GM12872 (cell line): Measurements from ENCODE around the gene FBXO31.

Experiments used
- CTCF ChIP-seq: IDR thresholded peaks from 3 replicates; pipeline ENCODE4 v1.5.1; 2011; ENCODE audit warnings: low read depth, mild to moderate bottlenecking, low read length, moderate library complexity; ENCODE audit not compliant: insufficient read depth

The FBXO31 gene

DNA sequence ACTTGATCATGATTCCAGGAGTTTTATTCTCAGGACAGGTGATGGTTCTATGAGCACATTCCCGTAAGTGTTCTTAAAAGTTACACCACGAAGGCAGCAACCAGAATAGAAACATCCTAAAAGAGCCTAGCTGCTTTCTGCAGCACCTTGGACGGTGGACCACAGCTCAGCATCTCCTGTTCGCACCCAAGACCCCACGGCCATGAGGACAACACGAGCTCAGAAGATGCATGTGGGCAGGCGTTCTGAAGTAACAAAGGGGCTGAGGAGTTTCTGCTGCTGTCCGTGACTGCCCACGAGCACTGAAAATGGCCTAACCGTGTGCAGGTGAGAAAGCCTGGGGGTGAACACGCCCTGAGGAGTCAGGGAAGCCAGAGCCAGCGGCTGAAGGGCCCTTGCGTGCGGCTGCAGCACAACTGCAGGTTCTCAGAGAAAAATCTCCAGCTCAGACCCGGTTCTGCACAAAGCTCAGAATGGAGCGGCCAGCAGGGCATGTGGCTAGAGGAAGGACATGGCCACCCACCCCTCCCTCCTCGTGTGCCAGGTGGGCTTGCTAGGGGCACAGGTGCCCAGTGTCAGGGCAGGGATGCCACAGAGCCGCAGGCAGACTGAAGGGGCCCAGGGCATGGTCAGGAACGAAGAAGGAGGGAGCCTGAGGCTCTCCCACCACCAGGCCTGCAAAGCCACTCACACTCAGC lies 55.6 kb downstream of the FBXO31 start:
- TF ChIP-seq CTCF, result no peak

DNA sequence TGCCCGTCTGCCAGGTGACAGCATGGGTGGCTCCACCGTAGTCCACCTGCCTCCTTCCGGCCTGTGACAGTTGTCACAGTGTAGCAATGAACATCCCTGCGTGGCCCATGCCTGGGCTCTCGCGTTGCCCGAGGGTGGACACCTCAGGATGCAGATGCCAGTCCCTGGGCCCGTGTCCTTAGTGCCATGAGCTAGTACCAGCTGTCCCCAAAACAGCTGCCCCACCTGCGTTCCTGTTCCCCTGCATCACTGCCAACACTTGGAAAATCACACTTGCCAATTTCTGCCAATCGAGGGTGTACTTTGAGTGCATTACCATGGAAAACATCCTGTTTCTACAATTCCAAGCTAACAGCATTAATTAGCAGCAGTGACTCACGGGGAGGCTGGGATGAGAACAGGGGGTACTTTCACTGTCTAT lies 57.4 kb downstream of the FBXO31 start:
- no peak for TF ChIP-seq CTCF

DNA sequence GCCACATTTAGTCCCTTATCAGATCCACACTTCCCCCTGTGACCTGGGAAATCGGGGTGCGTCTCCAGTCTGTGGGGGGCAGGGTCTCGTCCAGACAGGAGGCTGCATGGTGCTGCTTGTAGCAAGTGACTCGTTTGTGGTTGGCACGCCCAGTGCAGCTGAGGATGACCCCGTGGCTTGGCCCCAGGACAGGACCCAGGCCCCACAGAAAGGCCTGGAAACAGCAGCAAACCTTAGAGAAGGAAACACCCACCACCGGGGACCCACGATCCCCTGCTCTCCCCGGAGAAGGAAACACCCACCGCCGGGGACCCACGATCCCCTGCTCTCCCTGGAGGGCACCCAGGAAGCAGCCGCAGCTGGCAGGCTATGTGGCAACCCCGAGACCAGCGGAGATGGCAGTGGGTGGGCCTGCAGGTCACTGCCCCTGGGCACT lies 58.1 kb downstream of the FBXO31 start:
- no peak for TF ChIP-seq CTCF

DNA sequence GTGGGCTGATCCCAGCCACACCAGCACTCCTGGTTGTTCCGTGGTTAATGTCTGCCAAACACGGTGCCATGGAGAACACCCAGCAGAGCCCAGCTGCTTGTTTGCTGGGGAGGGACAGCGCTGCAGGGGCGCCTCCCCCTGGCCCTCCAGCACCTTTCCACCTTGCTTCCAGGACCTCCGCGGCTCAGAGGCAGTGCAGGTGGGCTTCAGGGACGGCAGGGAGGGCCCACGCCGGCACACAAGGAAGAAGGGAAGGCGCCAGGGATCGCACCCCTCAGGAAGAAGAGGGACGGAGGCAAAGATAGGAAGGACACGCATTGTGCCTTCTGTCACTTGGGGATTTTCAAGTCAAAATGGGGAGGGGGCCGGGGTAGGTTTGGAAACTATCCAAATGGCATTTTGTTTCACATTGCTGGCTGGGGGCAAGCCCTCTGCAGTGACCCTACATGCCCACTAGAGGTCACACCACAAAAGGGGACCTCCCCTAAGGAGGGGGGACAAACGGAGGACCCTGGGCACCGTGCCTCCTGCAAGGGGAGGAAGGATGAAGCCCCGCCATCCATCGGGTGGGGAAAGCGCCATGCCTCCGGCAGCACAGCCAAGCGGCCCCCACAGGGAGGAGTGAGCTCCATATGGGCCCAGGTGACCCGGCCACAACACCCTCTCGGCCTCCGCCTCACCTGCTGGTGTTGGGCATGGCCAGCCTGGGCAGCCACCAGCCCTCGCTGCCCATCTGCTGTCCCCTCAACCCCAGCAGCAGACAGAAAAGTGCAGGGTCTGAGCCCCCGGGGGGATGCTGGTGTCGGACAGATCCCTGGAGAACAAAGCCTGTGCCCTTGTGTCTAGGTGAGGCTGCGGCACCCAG lies 58.9 kb downstream of the FBXO31 start:
- TF ChIP-seq CTCF, result peak; percentile 93

DNA sequence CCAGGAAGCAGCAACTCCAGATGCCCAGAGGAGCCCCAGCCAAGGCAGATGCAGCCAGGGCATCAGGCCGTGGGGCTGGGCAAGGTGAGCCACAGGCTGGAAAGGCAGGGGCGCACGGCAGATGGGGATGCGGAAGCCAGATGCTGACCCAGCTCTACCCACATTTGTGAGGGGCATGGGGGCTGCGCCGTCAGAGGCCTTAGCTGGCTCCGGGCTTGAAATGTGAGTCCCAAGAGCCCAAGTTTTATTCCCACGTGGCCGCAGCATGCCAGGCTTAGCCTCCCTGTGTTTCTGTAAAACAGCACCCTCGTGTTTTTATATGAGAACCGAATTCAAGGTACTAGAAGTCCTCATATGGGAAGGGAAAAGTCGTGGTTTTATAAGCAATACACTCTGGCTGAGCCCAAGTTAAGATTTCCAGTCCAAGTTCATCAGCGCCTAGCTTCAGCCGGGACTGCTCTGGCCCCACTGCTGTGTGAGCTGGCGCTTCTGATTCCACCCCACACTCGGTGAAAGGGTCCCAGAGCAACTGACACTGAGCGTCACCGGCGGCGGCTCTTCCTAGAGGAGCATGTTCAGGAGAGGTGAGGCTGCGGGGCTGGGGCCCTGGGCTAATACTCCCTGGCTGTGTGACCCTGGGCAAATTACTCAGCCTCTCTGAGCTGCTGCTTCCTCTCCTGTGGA lies 59.7 kb downstream of the FBXO31 start:
- TF ChIP-seq CTCF, result no peak

DNA sequence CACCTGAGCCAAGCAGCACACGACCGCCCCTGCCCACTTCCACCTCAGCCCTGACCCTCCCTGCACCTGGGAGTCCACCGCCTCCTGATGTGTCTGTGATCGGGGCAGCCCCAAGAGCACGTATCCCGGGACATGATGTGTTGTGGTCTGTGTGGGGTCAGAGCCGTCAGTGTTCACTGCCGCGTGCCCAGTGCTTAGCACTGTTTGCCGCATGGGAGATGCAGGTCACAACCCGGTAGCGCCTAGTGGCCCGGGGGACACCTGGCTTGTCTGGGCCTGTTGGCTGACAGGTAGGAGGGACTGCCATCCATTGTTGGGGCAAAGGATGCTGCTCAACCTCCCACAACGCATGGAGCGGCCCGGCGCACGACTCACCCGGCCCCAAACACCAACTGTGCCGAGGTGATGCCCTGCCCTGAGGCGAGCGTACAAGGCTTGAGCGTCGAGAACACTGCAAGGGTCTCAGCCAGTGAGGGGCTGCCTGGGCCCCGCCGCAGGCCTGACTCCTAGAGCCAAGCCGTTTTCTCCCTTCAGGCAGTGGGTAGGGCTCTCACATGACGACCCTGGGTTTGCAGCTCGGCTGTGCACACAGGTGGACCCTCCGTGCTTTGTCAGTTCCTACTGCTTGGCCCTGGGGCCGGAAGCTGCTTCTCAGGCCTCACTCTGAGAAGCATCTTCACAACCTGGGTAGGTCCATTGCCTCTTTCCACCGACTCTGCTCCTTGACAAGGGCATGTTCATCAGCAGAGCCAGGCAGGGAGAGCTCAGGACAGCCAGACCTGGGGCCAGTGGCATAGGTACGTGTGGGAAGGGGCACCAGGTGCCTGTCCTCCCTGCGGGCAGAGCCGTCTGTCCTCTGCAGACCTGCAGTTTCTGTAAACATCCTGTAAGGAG lies 60.5 kb downstream of the FBXO31 start:
- TF ChIP-seq CTCF, result no peak
